ENCODE data around the gene FAP.

The FAP gene

GRCh38 chr2:162242586-162243280 lies 512 bp downstream of the FAP start:
- no peak for DNase-seq

GRCh38 chr2:162241571-162241970 lies 1.7 kb downstream of the FAP start:
- DNase-seq: no peak

- no peak for DNase-seq
These were observed 8.4 kb downstream of the FAP start for GRCh38 chr2:162234620-162235462.

- DNase-seq: no peak
These were observed 10.0 kb downstream of the FAP start for GRCh38 chr2:162233197-162233596.

GRCh38 chr2:162232671-162233070 lies 10.6 kb downstream of the FAP start:
- DNase-seq: no peak

GRCh38 chr2:162232027-162232426 lies 11.2 kb downstream of the FAP start:
- DNase-seq: no peak

GRCh38 chr2:162230761-162231160 lies 12.5 kb downstream of the FAP start:
- no peak for DNase-seq

GRCh38 chr2:162226836-162227235 lies 16.4 kb downstream of the FAP start:
- DNase-seq: no peak

GRCh38 chr2:162221064-162221463 lies 22.2 kb downstream of the FAP start:
- DNase-seq: peak; percentile 45

GRCh38 chr2:162220368-162220767 lies 22.9 kb downstream of the FAP start:
- DNase-seq: no peak

- no peak for DNase-seq
These were observed 23.8 kb downstream of the FAP start for GRCh38 chr2:162219426-162219825.

GRCh38 chr2:162217598-162217997 lies 25.6 kb downstream of the FAP start:
- no peak for DNase-seq

GRCh38 chr2:162215162-162215561 lies 28.1 kb downstream of the FAP start:
- no peak for DNase-seq

- DNase-seq: no peak
These were observed 30.9 kb downstream of the FAP start for GRCh38 chr2:162212366-162212765.

GRCh38 chr2:162211732-162212131 lies 31.5 kb downstream of the FAP start:
- no peak for DNase-seq

- no peak for DNase-seq
These were observed 32.9 kb downstream of the FAP start for GRCh38 chr2:162210385-162210784.

- DNase-seq: no peak
These were observed 41.0 kb downstream of the FAP start for GRCh38 chr2:162202203-162202602.

- no peak for DNase-seq
These were observed 42.6 kb downstream of the FAP start for GRCh38 chr2:162200636-162201035.

GRCh38 chr2:162199913-162200312 lies 43.3 kb downstream of the FAP start:
- no peak for DNase-seq

GRCh38 chr2:162198239-162198638 lies 45.0 kb downstream of the FAP start:
- no peak for DNase-seq

- no peak for DNase-seq
These were observed 46.0 kb downstream of the FAP start for GRCh38 chr2:162197069-162197825.

GRCh38 chr2:162196638-162197037 lies 46.6 kb downstream of the FAP start:
- no peak for DNase-seq

GRCh38 chr2:162188451-162188850 lies 54.8 kb downstream of the FAP start:
- no peak for DNase-seq
